WTC11 (cell line): ENCODE measurements around the gene CHRNA4. TPM values are rescaled to one million over a fixed set of nuclear protein-coding genes. Genes with fewer than 3 reads are reported as not detected.

Experiments used
- ATAC-seq: fragments of 200-7000 bp; cut with Tn5 transposase; 2 replicates; pipeline ENCODE4 v1.10.0; 2021; ENCODE audit warnings: mild to moderate bottlenecking, moderate library complexity
- CTCF ChIA-PET: fragments of 300-600 bp; sonication (Branson Sonifier 250); formaldehyde crosslinking; loops from one replicate; lab custom pipeline; 2021; ENCODE audit warnings: antibody characterized with exemption; lab: Charles Lee
- POLR2A ChIA-PET: fragments of 350-600 bp; sonication (Branson Sonifier 250); formaldehyde crosslinking; loops from one replicate; lab custom pipeline; 2021; ENCODE audit warnings: antibody characterized with exemption; lab: Charles Lee
- DNase-seq: peaks from one replicate; pipeline ENCODE4 v3.0.0; 2021; ENCODE audit warnings: low spot score
- H3K27ac Mint-ChIP-seq: 2 replicates; pipeline ENCODE4 v1.8.0; 2021; ENCODE audit warnings: mixed read lengths
- H3K27me3 Mint-ChIP-seq: 2 replicates; pipeline ENCODE4 v1.8.0; 2021; ENCODE audit warnings: low read depth, mild to moderate bottlenecking, moderate library complexity, mixed read lengths
- H3K36me3 Mint-ChIP-seq: 2 replicates; pipeline ENCODE4 v1.8.0; 2021; ENCODE audit warnings: mixed read lengths
- H3K4me1 Mint-ChIP-seq: 2 replicates; pipeline ENCODE4 v1.8.0; 2022; ENCODE audit warnings: mixed read lengths
- H3K4me3 Mint-ChIP-seq: 2 replicates; pipeline ENCODE4 v1.8.0; 2021; ENCODE audit warnings: mild to moderate bottlenecking, moderate library complexity, mixed read lengths
- H3K9me3 Mint-ChIP-seq: 2 replicates; pipeline ENCODE4 v1.8.0; 2021; ENCODE audit warnings: mixed read lengths
- ATF1 ChIP-seq: sonication (generic); formaldehyde crosslinking; IDR thresholded peaks from 2 replicates; pipeline ENCODE4 v1.8.1; 2023; ENCODE audit warnings: mild to moderate bottlenecking, moderate library complexity, missing genetic modification reagents
- ELF4 ChIP-seq: sonication (generic); formaldehyde crosslinking; IDR thresholded peaks from 2 replicates; pipeline ENCODE4 v1.8.1; 2022; ENCODE audit warnings: low read depth, mild to moderate bottlenecking, moderate library complexity, missing genetic modification reagents
- ETV6 ChIP-seq: sonication (generic); formaldehyde crosslinking; IDR thresholded peaks from 2 replicates; pipeline ENCODE4 v1.8.1; 2022; ENCODE audit warnings: mild to moderate bottlenecking, missing genetic modification reagents
- FOXP1 ChIP-seq: sonication (generic); formaldehyde crosslinking; IDR thresholded peaks from 2 replicates; pipeline ENCODE4 v1.8.0; 2022; ENCODE audit warnings: missing genetic modification reagents, mild to moderate bottlenecking, moderate library complexity, borderline replicate concordance
- GRHL2 ChIP-seq: fragments of 250-450 bp; sonication (Bioruptor Pico); IDR thresholded peaks from 2 replicates; pipeline ENCODE4 v1.8.0; 2022; ENCODE audit warnings: mild to moderate bottlenecking, moderate library complexity; ENCODE audit not compliant: insufficient replicate concordance, severe bottlenecking
- KAT7 ChIP-seq: sonication (generic); formaldehyde crosslinking; IDR thresholded peaks from 2 replicates; pipeline ENCODE4 v1.8.1; 2023; ENCODE audit warnings: missing genetic modification reagents, mild to moderate bottlenecking, borderline replicate concordance
- MYBL2 ChIP-seq: sonication (generic); formaldehyde crosslinking; IDR thresholded peaks from 2 replicates; pipeline ENCODE4 v1.8.1; 2023; ENCODE audit warnings: mild to moderate bottlenecking, moderate library complexity, missing genetic modification reagents
- RELA ChIP-seq: sonication (generic); formaldehyde crosslinking; IDR thresholded peaks from 2 replicates; pipeline ENCODE4 v1.8.1; 2022; ENCODE audit warnings: missing genetic modification reagents, mild to moderate bottlenecking, borderline replicate concordance
- SMAD3 ChIP-seq: sonication (generic); formaldehyde crosslinking; IDR thresholded peaks from 2 replicates; pipeline ENCODE4 v1.8.0; 2022; ENCODE audit warnings: missing genetic modification reagents, mild to moderate bottlenecking, borderline replicate concordance
- SOX15 ChIP-seq: fragments of 250-450 bp; sonication (Bioruptor Pico); IDR thresholded peaks from 2 replicates; pipeline ENCODE4 v1.9.0; 2021; ENCODE audit warnings: mild to moderate bottlenecking
- SP1 ChIP-seq: sonication (generic); formaldehyde crosslinking; conservative IDR thresholded peaks from 2 replicates; pipeline ENCODE4 v1.8.1; 2022; ENCODE audit warnings: missing genetic modification reagents
- ZNF219 ChIP-seq: sonication (generic); formaldehyde crosslinking; IDR thresholded peaks from 2 replicates; pipeline ENCODE4 v1.8.0; 2023; ENCODE audit warnings: missing genetic modification reagents, mild to moderate bottlenecking, borderline replicate concordance
- ZNF263 ChIP-seq: sonication (generic); formaldehyde crosslinking; IDR thresholded peaks from 2 replicates; pipeline ENCODE4 v1.8.1; 2022; ENCODE audit warnings: low read depth, mild to moderate bottlenecking, moderate library complexity, missing genetic modification reagents
- ZNF416 ChIP-seq: fragments of 250-450 bp; sonication (Bioruptor Pico); IDR thresholded peaks from 2 replicates; pipeline ENCODE4 v1.9.0; 2021; ENCODE audit warnings: mild to moderate bottlenecking, inconsistent platforms
- total RNA-seq: library from RNA; stranded (reverse); gene quantifications from 3 replicates; pipeline ENCODE4 v1.2.3, GENCODE V29; 2021
- TF ChIP-seq, protein P1 (sequence below): sonication (generic); formaldehyde crosslinking; IDR thresholded peaks from 2 replicates; pipeline ENCODE4 v1.8.0; 2022; ENCODE audit warnings: mild to moderate bottlenecking, missing genetic modification reagents
- TF ChIP-seq, protein P2 (sequence below): sonication (generic); formaldehyde crosslinking; IDR thresholded peaks from 2 replicates; pipeline ENCODE4 v1.8.0; 2023; ENCODE audit warnings: missing genetic modification reagents
- TF ChIP-seq, protein P3 (sequence below): sonication (generic); formaldehyde crosslinking; IDR thresholded peaks from 2 replicates; pipeline ENCODE4 v1.8.1; 2023; ENCODE audit warnings: mild to moderate bottlenecking, missing genetic modification reagents, moderate library complexity
- TF ChIP-seq, protein P4 (sequence below): sonication (generic); formaldehyde crosslinking; IDR thresholded peaks from 2 replicates; pipeline ENCODE4 v1.8.1; 2023; ENCODE audit warnings: mild to moderate bottlenecking, missing genetic modification reagents
- TF ChIP-seq, protein P5 (sequence below): fragments of 200-600 bp; IDR thresholded peaks from 2 replicates; pipeline ENCODE4 v1.8.0; 2022; ENCODE audit warnings: antibody characterized with exemption
- TF ChIP-seq, protein P6 (sequence below): fragments of 250-450 bp; sonication (Bioruptor Pico); IDR thresholded peaks from 2 replicates; pipeline ENCODE4 v2.1.2; 2022; ENCODE audit warnings: mild to moderate bottlenecking, moderate library complexity
- TF ChIP-seq, protein P7 (sequence below): sonication (generic); formaldehyde crosslinking; conservative IDR thresholded peaks from 2 replicates; pipeline ENCODE4 v1.8.1; 2023; ENCODE audit warnings: mild to moderate bottlenecking, low read depth, missing genetic modification reagents, moderate library complexity

The CHRNA4 gene
- total RNA-seq, 1 experiment from 2014 or later = 2.5 TPM

DNA sequence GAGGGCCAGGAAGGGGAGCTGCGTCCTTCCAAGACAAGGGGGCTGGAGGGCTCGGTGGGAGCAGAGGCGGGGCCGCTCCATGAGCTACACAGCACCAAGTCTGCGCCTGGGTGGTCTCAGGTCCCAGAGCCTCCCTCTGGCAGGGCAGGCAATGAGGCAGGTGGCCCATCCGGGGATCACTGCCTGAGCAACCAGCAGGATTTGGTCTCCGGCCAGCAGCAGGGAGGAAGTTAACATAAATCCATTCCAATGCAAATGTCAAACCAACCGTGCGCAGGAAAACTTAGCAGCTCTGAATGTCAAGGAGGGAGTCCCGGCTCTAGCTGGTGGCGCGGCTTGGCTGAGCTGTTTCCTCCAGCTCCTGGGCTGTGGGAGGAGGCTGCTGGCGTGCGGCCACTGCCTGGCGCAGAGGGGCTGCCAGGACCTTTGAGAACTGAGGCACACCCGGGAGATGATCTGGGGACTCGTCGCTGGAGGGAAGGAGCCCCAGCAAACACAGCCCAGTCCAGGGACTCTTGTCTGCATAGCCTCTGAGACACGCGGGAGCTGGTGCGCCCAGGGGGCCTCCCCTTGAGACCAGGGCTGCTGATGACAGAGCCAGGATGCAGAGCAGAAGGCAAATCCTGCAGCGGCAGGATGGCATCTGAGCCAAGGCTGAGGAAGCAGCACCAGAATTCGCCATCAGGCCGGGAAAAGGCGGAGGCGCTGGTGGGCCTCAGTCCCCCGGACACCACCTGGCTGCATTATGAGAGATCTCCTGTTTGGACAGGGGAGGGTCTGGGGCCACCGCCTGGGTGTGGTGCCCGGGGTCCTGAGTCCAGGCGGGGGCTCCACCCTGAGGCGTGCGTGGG lies 33.1 kb upstream of the CHRNA4 start (continued):
- TF ChIP-seq ZNF219 (CRISPR knock-in tag) (no peak), GRHL2 (CRISPR knock-in tag) (no peak), MYBL2 (CRISPR knock-in tag) (no peak), RELA (CRISPR knock-in tag) (no peak), ZNF263 (CRISPR knock-in tag) (no peak; the same call in none of the 2 replicates), ETV6 (CRISPR knock-in tag) (no peak; the same call in 1 of the 2 replicates)
- TF ChIP-seq, protein P1, sequence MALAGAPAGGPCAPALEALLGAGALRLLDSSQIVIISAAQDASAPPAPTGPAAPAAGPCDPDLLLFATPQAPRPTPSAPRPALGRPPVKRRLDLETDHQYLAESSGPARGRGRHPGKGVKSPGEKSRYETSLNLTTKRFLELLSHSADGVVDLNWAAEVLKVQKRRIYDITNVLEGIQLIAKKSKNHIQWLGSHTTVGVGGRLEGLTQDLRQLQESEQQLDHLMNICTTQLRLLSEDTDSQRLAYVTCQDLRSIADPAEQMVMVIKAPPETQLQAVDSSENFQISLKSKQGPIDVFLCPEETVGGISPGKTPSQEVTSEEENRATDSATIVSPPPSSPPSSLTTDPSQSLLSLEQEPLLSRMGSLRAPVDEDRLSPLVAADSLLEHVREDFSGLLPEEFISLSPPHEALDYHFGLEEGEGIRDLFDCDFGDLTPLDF = peak; percentile 34; the same call in 1 of the 2 replicates

DNA sequence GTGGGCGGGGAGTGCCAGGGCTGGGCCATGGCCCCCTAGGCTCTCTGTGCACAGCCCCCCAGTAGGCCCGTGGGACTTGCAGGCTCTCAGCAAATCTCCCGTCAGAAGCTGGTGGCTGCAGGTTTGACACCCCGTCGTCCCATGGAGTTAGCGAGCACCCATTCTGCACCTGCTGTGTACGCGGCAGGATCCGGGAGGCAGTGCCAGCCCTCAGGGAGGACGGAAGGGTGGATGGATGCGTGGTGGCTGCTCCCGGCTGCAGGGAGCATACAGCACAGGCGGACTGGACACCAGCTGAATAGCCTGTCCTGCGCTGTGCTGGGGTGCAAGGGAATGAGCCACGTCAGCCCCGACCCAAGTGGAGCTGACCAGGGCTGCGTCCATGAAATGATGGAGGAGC lies 32.4 kb upstream of the CHRNA4 start:
- CTCF ChIA-PET = interaction anchor here (0.6 to 4.6 kb wide), 18 partner anchors 11 to 179 kb away, joined by 3 to 70 read pairs (median 4); partner anchors contain the start of gene CHRNA4
- Mint-ChIP-seq H3K36me3 (peaks cover 23% of the 10 kb centered on the region), H3K4me1 (peaks cover 27% of the 10 kb centered on the region), H3K27ac (peak overlapping the region; percentile 84), H3K27me3 (no peaks in the 10 kb centered on the region; the same call in 1 of the 2 replicates), H3K4me3 (no peak overlapping the region), H3K9me3 (peaks cover 33% of the 10 kb centered on the region)
- POLR2A ChIA-PET = interaction anchor here (0.8 to 0.9 kb wide), 3 partner anchors 16 to 33 kb away, joined by 3 read pairs; partner anchors contain the start of gene CHRNA4
- ATAC-seq = no peak
- no peak for DNase-seq
- TF ChIP-seq ELF4 (CRISPR knock-in tag) (no peak), SP1 (CRISPR knock-in tag) (no peak), KAT7 (no peak), SMAD3 (CRISPR knock-in tag) (no peak), ZNF263 (CRISPR knock-in tag) (no peak), FOXP1 (CRISPR knock-in tag) (no peak), ATF1 (CRISPR knock-in tag) (no peak), SOX15 (CRISPR knock-in tag) (no peak), ZNF416 (CRISPR knock-in tag) (no peak)
- TF ChIP-seq, protein P2, sequence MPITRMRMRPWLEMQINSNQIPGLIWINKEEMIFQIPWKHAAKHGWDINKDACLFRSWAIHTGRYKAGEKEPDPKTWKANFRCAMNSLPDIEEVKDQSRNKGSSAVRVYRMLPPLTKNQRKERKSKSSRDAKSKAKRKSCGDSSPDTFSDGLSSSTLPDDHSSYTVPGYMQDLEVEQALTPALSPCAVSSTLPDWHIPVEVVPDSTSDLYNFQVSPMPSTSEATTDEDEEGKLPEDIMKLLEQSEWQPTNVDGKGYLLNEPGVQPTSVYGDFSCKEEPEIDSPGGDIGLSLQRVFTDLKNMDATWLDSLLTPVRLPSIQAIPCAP (CRISPR knock-in tag) = no peak
- TF ChIP-seq, protein P3, sequence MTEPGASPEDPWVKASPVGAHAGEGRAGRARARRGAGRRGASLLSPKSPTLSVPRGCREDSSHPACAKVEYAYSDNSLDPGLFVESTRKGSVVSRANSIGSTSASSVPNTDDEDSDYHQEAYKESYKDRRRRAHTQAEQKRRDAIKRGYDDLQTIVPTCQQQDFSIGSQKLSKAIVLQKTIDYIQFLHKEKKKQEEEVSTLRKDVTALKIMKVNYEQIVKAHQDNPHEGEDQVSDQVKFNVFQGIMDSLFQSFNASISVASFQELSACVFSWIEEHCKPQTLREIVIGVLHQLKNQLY (CRISPR knock-in tag) = no peak
- TF ChIP-seq, protein P4, sequence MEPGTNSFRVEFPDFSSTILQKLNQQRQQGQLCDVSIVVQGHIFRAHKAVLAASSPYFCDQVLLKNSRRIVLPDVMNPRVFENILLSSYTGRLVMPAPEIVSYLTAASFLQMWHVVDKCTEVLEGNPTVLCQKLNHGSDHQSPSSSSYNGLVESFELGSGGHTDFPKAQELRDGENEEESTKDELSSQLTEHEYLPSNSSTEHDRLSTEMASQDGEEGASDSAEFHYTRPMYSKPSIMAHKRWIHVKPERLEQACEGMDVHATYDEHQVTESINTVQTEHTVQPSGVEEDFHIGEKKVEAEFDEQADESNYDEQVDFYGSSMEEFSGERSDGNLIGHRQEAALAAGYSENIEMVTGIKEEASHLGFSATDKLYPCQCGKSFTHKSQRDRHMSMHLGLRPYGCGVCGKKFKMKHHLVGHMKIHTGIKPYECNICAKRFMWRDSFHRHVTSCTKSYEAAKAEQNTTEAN = no peak
- TF ChIP-seq, protein P5, sequence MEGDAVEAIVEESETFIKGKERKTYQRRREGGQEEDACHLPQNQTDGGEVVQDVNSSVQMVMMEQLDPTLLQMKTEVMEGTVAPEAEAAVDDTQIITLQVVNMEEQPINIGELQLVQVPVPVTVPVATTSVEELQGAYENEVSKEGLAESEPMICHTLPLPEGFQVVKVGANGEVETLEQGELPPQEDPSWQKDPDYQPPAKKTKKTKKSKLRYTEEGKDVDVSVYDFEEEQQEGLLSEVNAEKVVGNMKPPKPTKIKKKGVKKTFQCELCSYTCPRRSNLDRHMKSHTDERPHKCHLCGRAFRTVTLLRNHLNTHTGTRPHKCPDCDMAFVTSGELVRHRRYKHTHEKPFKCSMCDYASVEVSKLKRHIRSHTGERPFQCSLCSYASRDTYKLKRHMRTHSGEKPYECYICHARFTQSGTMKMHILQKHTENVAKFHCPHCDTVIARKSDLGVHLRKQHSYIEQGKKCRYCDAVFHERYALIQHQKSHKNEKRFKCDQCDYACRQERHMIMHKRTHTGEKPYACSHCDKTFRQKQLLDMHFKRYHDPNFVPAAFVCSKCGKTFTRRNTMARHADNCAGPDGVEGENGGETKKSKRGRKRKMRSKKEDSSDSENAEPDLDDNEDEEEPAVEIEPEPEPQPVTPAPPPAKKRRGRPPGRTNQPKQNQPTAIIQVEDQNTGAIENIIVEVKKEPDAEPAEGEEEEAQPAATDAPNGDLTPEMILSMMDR = no peak
- TF ChIP-seq, protein P6, sequence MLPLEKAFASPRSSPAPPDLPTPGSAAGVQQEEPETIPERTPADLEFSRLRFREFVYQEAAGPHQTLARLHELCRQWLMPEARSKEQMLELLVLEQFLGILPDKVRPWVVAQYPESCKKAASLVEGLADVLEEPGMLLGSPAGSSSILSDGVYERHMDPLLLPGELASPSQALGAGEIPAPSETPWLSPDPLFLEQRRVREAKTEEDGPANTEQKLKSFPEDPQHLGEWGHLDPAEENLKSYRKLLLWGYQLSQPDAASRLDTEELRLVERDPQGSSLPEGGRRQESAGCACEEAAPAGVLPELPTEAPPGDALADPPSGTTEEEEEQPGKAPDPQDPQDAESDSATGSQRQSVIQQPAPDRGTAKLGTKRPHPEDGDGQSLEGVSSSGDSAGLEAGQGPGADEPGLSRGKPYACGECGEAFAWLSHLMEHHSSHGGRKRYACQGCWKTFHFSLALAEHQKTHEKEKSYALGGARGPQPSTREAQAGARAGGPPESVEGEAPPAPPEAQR (CRISPR knock-in tag) = no peak
- TF ChIP-seq, protein P7, sequence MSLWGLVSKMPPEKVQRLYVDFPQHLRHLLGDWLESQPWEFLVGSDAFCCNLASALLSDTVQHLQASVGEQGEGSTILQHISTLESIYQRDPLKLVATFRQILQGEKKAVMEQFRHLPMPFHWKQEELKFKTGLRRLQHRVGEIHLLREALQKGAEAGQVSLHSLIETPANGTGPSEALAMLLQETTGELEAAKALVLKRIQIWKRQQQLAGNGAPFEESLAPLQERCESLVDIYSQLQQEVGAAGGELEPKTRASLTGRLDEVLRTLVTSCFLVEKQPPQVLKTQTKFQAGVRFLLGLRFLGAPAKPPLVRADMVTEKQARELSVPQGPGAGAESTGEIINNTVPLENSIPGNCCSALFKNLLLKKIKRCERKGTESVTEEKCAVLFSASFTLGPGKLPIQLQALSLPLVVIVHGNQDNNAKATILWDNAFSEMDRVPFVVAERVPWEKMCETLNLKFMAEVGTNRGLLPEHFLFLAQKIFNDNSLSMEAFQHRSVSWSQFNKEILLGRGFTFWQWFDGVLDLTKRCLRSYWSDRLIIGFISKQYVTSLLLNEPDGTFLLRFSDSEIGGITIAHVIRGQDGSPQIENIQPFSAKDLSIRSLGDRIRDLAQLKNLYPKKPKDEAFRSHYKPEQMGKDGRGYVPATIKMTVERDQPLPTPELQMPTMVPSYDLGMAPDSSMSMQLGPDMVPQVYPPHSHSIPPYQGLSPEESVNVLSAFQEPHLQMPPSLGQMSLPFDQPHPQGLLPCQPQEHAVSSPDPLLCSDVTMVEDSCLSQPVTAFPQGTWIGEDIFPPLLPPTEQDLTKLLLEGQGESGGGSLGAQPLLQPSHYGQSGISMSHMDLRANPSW (CRISPR knock-in tag) = no peak
